ENCODE results near the gene GRIK4.

Gene GRIK4

DNA sequence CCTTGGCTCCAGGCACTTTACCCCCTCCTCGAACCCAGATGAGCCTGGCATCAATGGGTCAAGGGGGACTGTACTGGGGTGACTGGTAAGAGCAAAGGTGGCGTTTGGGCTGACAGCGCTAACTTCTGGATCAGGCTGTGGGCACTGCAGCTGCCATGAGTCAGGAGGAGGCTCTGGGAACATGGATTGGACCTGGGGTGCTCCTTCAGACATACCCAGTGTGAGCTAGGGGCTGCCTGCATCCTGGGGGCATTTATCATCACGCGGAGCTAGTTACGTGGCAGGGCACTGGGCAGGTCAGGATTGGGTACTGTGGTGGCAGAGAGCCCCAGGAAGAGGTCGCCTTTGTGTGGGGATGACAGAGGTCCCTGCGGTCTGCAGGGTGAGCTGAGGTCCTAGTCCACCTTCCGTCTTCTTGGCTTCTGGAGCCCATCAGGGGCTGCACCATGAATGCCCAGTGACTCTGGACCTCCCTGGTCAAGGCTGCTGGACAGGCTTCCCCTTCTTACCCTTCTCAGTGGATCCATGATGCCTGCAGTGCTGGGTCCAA, 13.1 kb downstream of the GRIK4 start:
- TF ChIP-seq, protein P1, sequence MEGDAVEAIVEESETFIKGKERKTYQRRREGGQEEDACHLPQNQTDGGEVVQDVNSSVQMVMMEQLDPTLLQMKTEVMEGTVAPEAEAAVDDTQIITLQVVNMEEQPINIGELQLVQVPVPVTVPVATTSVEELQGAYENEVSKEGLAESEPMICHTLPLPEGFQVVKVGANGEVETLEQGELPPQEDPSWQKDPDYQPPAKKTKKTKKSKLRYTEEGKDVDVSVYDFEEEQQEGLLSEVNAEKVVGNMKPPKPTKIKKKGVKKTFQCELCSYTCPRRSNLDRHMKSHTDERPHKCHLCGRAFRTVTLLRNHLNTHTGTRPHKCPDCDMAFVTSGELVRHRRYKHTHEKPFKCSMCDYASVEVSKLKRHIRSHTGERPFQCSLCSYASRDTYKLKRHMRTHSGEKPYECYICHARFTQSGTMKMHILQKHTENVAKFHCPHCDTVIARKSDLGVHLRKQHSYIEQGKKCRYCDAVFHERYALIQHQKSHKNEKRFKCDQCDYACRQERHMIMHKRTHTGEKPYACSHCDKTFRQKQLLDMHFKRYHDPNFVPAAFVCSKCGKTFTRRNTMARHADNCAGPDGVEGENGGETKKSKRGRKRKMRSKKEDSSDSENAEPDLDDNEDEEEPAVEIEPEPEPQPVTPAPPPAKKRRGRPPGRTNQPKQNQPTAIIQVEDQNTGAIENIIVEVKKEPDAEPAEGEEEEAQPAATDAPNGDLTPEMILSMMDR (conservative IDR thresholded peaks at IDR 0.05; ENCODE audit: low read depth, low read length) = no peak
- no peak overlapping the region for H3K4me3 ChIP-seq (ENCODE audit: low read length)
- DNase-seq (ENCODE audit: low read depth) = no peak

DNA sequence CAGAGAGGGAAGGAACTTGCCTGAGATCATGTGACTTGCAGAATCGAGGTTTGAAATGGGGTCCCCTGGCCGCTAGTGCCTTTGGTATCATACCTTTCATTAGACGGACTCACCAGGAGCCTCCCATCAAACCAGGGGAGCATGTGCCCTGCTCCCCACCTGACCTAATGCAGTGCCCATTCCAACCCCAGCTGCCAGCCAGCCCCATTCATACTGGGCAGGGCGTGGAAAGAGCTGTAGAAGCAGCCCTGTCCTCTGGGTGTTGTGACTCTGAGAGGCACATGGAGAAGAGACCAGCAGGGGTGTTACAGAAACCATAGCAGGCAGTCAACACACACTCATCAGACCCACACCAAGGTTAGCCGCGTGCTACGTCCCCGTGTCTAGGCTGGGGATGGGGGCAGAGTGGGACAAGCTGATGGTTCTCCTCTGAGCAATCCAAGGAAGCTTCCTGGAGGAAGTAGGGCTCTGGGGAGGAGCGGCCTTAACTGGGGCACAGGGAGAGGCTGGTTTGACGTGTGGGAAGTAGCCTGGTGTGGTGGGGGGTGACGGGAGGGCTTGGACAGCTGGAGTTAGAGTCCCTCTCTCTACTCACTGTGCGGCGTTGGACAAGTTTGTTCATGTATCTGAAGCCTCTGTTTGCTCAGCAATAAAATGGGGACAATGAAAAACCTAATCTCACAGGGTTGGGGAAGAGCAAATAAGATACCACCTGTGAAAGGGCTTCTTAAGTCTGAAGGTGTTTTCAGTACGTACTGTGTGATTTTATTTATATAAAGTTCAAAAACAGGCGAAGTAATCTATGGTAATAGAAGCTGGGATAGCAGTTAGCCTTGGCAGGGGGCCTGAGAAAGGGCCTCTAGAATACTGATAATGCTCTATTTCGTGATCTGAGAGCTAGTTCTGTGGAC, 14.0 kb downstream of the GRIK4 start:
- no peak for DNase-seq (ENCODE audit: low read depth)
- TF ChIP-seq, protein P1 (conservative IDR thresholded peaks at IDR 0.05; ENCODE audit: low read depth, low read length) = no peak

DNA sequence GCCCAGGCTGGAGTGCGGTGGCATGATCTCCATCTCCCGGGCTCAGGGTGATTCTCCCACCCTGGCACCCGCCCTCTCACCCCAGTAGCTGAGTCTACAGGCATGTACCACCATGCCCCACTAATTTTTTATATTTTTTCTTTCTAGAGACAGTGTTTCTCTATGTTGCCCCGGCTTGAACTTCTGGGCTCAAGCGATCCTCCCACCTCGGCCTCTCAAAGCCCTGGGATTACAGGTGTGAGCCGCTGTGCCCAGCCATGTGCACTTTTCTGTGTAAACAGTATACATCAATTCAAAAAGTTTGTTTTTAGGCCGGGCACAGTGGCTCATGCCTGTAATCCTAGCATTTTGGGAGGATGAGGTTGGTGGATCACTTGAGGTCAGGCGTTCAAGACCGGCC, 14.7 kb downstream of the GRIK4 start:
- TF ChIP-seq, protein P1 (conservative IDR thresholded peaks at IDR 0.05; ENCODE audit: low read depth, low read length) = no peak
- H3K4me3 ChIP-seq (ENCODE audit: low read length) = no peak overlapping the region
- no peak for DNase-seq (ENCODE audit: low read depth)

More for the DNA sequence above, 14.0 kb downstream of the GRIK4 start:
- no peak overlapping the region for H3K4me3 ChIP-seq (ENCODE audit: low read length)

DNA sequence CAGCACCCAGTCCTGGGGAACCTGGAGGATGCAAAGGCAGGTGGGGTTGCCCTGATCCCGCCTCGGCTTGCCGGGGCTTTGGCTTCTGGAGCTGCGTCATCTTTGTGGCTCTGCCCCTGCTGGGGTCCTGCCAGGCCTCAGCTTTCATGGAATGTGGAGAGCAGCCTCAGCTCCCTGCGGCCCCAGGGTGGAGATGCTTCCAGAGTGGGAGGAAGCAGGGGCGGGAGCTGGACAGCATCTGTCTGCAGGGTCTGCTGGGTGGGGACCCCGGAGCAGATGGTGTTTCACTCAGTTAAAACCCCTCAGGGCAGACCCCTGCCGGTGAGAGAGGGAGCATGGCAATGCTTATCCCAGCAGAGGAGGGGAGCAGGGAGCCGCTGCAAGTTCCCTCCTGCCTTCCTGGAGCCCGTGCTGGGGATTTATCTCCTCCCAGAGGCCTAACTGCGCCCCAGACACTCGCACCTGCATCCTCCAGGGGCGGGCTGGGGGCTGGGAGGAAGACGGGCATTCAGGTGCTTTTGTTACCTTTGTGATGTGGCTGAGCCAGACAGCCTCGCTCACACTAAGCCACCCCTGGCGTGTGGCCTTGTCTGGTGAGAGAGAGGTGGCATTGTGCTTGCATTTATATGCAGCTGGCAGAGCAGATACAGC, 15.7 kb downstream of the GRIK4 start:
- TF ChIP-seq, protein P1 (conservative IDR thresholded peaks at IDR 0.05; ENCODE audit: low read depth, low read length) = peak; percentile 20
- H3K4me3 ChIP-seq (ENCODE audit: low read length) = no peak overlapping the region
- no peak for DNase-seq (ENCODE audit: low read depth)

DNA sequence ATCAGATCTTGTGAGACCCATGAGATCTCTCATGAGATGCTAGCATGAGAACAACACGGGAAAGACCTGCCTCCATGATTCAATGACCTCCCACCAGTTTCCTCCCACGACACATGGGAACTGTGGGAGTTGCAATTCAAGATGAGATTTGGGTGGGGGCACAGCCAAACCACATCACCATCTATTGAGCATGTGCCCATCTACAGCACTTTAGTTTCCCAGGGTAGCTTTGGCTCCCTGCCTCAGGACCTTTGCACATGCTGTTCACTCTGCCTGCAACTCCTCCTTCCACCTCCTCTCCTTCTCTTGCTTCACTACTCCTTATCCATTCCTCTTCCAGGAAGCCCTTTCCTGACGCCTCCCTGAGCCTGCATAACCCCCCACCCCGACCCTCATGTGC, 17.2 kb downstream of the GRIK4 start:
- TF ChIP-seq, protein P1 (conservative IDR thresholded peaks at IDR 0.05; ENCODE audit: low read depth, low read length) = no peak
- H3K4me3 ChIP-seq (ENCODE audit: low read length) = no peak overlapping the region

DNA sequence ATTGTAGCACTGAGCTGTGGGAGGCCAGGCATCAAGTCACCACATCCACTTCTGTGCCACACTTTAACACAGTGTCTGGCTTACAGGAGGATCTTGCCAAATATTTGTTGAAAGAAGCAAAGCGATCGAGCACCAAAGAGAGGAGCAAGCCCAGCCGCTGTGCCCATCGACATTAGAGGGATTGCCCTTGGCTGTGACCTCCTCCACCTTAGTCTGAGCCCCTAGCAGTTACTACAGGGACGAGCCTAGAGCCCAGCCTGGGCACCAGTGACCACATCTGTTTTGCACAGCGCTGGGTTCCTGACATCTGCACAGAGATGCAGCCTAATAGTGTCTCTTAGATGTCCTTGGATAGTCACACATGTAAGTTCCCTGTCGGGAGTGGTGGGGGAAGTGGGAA, 17.7 kb downstream of the GRIK4 start:
- H3K4me3 ChIP-seq (ENCODE audit: low read length) = no peak overlapping the region
- TF ChIP-seq, protein P1 (conservative IDR thresholded peaks at IDR 0.05; ENCODE audit: low read depth, low read length) = no peak
- DNase-seq (ENCODE audit: low read depth) = no peak

More for the DNA sequence above, 17.2 kb downstream of the GRIK4 start:
- no peak for DNase-seq (ENCODE audit: low read depth)

Data from retinal pigment epithelial cell (primary cell).